Right atrium auricular region (tissue), 2 donors: Measurements from ENCODE around the gene DOK3. TPM values are rescaled to one million over a fixed set of nuclear protein-coding genes. Genes with fewer than 3 reads are reported as not detected.

Experiments
- DNase-seq: peaks from one replicate; pipeline ENCODE4 v3.0.0-alpha.2; 2019; ENCODE audit warnings: low spot score
- H3K27ac ChIP-seq, 2 donors: fragments of 200-600 bp; sonication (generic); 1 replicate in 1 of 2; 2 replicates in 1 of 2; pipeline ENCODE4 v1.5.1; 2016 to 2019
- H3K27me3 ChIP-seq, 2 donors: fragments of 200-600 bp; sonication (generic); one replicate each; pipeline versions ENCODE4 v1.5.1 to v1.6.0; 2017 to 2019
- H3K36me3 ChIP-seq: fragments of 200-600 bp; sonication (generic); one replicate; pipeline ENCODE4 v1.5.1; 2016
- H3K4me1 ChIP-seq, 2 donors: fragments of 200-600 bp; sonication (generic); one replicate each; pipeline versions ENCODE4 v1.5.1 to v1.6.0; 2017 to 2019
- H3K4me3 ChIP-seq, 2 donors: fragments of 200-600 bp; sonication (generic); 1 replicate in 1 of 2; 2 replicates in 1 of 2; pipeline ENCODE4 v1.5.1; 2017 to 2019; ENCODE audit warnings: mild to moderate bottlenecking in 1 of 2, moderate library complexity in 1 of 2
- H3K9me3 ChIP-seq, 2 donors: fragments of 200-600 bp; sonication (generic); one replicate each; pipeline ENCODE4 v1.5.1; 2019
- total RNA-seq, 2 donors: library from RNA; depleted of rRNA; stranded (reverse); fragments of >200 nt; gene quantifications; one replicate each; pipeline ENCODE4 v1.1.0, GENCODE V29; 2016
- TF ChIP-seq, protein P1 (sequence below), 2 donors: fragments of 200-600 bp; sonication (generic); IDR thresholded peaks; one replicate each; pipeline ENCODE4 v1.5.1; 2019; ENCODE audit warnings: antibody characterized with exemption in 2 of 2

The DOK3 gene
- total RNA-seq, 2 donors from 2014 or later, result 1.6 to 2.6 TPM

DNA sequence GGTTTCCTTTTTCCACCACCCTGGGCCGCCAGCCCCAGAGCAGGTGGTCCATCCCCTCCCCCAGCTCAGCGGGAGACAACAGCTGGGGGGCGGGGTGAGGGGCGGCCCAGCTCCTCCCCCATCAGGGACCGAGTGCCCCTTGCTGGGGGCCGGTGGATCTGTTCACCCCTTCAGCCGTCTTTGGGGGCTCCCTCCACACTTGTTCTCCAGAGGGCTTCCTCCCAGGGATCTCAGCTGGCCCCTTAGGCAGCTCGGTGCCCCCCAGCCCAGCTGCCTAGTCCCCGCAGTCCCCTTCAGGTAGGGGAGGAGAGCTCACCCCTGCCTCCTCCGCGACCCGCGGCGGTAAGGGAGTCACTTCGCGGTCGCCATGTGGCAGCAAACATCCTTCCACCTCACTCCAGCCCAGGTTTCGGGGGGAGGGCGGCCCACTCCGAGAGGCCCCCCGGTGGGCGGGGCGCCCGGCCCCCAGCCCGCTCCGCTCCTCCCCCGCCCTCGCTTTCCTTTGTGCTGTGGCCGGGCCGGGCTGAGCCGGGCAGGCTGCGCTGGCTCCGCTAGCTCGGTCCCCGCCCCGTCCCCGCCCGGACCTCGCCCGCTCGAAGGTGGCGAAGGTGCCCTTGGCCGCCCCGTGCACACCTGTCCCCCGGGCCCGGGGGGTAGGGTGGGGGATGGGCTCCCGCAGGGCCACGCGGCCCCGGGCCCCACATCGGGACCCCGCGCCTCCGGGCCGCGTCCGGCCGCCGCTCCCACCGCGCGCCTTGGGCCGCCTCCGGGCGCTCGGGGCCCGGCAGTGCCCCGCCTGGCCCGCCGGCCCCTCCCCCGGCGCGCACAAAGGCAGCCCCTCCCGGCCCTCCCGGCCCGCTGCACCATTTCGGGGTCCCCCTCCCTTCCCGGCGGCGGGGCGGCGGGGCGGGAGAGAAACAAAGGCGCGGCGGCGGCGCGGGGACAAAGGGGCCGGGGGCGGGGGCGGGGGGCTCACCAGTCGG is 36.9 kb downstream of the DOK3 start:
- no peak for DNase-seq
- Histone ChIP-seq H3K36me3 (peaks cover 4% of the 10 kb centered on the region), H3K4me1 (peaks cover 0 to 55% of the 10 kb centered on the region in 2 donors), H3K9me3 (no peaks in the 10 kb centered on the region), H3K27me3 (peaks cover 0 to 5% of the 10 kb centered on the region in 2 donors), H3K27ac (peak overlapping the region; percentile 78 to 84), H3K4me3 (peak overlapping the region; percentile 72 to 75)
- TF ChIP-seq, protein P1, sequence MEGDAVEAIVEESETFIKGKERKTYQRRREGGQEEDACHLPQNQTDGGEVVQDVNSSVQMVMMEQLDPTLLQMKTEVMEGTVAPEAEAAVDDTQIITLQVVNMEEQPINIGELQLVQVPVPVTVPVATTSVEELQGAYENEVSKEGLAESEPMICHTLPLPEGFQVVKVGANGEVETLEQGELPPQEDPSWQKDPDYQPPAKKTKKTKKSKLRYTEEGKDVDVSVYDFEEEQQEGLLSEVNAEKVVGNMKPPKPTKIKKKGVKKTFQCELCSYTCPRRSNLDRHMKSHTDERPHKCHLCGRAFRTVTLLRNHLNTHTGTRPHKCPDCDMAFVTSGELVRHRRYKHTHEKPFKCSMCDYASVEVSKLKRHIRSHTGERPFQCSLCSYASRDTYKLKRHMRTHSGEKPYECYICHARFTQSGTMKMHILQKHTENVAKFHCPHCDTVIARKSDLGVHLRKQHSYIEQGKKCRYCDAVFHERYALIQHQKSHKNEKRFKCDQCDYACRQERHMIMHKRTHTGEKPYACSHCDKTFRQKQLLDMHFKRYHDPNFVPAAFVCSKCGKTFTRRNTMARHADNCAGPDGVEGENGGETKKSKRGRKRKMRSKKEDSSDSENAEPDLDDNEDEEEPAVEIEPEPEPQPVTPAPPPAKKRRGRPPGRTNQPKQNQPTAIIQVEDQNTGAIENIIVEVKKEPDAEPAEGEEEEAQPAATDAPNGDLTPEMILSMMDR (IDR thresholded peaks at IDR 0.05), result no peak

DNA sequence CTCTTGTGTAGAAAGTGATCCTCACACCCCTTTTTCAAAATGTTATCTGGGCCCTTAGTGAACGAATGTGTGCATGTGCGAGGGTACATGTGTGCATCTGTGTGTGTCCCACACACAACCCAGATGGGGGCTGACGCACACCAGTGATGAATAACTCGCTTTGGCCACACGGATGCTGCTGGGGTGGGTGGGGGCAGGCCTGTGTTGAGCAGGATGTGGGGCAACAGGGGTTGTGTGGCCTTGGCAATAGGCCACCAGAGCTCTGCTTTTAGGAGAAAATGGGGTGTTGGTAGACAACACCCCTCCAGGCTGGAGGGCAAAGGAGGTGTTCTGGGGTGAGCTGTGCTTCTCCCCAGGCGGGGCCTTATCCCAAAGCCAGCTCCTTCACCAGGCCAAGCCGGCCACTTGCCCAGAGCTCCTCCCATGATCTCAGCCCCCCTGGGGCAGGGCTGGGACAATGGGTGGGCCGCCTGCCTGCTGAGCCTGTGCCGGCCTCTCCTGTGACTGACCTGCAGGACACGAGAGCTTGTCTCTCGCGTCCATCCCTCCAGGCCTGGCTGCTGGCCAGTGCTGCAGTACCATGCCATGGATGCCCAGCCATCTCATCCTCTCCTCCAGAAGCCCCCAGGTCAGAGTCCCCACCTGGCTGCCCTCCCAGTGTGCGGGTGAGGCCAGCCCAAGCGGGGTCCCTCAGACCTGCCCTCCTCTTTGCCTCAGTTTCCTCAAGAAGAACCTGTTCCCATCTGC is 37.8 kb downstream of the DOK3 start:
- peaks cover 0 to 5% of the 10 kb centered on the region in 2 donors for H3K27me3 ChIP-seq
- peak; percentile 85 for DNase-seq
- TF ChIP-seq, protein P1 (IDR thresholded peaks at IDR 0.05), result no peak
- peaks cover 14% of the 10 kb centered on the region for H3K36me3 ChIP-seq
- peak overlapping the region; percentile 72 to 75 for H3K4me3 ChIP-seq
- H3K9me3 ChIP-seq, result no peaks in the 10 kb centered on the region
- H3K27ac ChIP-seq, result peak overlapping the region; percentile 78 to 84
- peaks cover 0 to 54% of the 10 kb centered on the region in 2 donors for H3K4me1 ChIP-seq

DNA sequence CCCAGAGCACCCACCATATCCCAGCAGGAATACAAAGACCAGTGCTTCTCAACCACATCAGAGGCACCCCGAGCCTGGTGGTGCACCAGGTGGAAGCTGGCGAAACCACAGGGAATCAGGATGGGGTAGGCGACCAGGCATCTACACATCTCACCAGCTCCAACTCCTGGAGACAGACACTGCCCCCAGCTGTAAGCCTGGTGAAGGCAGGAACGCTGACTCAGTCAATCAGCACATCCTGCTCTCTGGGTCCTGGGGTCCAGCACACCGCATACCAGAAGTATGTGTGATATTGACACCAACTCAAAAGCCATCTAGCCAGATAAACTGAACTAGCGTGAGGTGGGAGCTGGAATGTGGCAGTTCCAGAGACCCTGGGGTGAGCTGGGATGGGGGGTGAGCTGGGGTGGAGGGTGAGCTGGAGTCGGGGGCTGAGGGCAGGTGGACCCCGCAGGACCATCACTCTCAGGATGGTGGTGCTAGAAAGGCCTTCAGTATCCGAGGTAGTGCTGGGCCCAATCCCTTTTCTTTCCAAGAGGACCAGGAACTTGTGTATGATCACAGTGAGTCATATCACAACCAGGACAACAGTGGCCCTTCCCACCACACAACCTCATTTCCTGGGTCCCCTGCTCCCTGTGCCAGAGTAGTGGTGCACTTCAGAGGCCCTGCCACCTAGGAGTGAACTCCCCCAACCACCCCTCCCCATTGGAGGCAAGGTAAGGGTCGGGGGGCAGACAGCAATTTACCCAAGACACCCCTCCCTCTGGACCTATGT is 38.7 kb downstream of the DOK3 start:
- no peaks in the 10 kb centered on the region for H3K9me3 ChIP-seq
- H3K36me3 ChIP-seq, result peaks cover 22% of the 10 kb centered on the region
- peak overlapping the region in 1 of 2 donors; percentile 75 for H3K4me3 ChIP-seq
- TF ChIP-seq, protein P1 (IDR thresholded peaks at IDR 0.05), result no peak
- DNase-seq, result no peak
- peak overlapping the region; percentile 78 to 84 for H3K27ac ChIP-seq
- H3K4me1 ChIP-seq, result peaks cover 0 to 54% of the 10 kb centered on the region in 2 donors
- peaks cover 0 to 5% of the 10 kb centered on the region in 2 donors for H3K27me3 ChIP-seq

DNA sequence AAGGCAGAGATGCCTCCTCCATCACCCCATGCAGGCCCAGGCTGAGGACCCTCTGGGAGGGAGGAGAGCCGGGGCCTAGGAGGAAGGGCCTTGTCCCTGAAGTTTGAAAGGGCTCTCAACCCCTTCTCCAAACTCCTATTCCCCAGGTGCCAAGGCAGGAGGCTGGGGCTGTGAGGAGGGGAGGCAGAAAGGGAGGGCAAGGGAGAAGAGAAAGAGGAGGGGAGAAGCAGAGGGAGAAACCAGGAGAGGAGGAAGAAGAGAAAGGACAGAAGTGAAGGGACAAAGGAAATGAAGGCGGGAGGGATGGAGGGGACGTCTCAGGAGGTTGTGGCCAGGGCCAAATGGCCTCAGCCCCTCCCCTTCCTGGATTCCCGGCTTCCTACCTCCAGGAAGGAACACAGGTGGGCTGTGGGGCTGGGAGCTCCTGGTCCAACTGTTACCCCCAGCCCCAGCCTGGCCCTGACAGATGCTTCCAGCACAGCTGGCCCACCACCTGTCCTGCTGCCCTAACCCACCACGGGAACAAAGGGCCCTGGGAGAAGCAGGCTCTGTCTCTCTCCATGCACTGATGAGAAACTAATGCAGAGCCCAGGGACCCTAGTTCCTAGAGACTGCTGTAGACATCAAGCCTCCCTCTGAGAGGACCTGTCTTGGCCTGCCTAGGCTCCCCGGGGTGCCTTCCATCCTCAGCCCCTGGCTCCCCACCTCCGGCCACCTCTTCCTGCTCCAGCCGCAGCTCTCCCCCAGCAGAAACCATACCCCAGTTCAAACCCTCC is 39.7 kb downstream of the DOK3 start:
- Histone ChIP-seq H3K9me3 (no peaks in the 10 kb centered on the region), H3K4me3 (no peak overlapping the region), H3K36me3 (peaks cover 22% of the 10 kb centered on the region), H3K27me3 (peaks cover 0 to under 1% of the 10 kb centered on the region in 2 donors), H3K4me1 (peaks cover 0 to 54% of the 10 kb centered on the region in 2 donors), H3K27ac (peak overlapping the region; percentile 78 to 84)
- TF ChIP-seq, protein P1 (IDR thresholded peaks at IDR 0.05), result no peak
- no peak for DNase-seq
